Measurements from ENCODE around the gene CMIP. TPM values are rescaled to one million over a fixed set of nuclear protein-coding genes. Genes with fewer than 3 reads are reported as not detected.

CMIP gene
- total RNA-seq, 1 experiment from 2014 or later, result 63.7 TPM

DNA sequence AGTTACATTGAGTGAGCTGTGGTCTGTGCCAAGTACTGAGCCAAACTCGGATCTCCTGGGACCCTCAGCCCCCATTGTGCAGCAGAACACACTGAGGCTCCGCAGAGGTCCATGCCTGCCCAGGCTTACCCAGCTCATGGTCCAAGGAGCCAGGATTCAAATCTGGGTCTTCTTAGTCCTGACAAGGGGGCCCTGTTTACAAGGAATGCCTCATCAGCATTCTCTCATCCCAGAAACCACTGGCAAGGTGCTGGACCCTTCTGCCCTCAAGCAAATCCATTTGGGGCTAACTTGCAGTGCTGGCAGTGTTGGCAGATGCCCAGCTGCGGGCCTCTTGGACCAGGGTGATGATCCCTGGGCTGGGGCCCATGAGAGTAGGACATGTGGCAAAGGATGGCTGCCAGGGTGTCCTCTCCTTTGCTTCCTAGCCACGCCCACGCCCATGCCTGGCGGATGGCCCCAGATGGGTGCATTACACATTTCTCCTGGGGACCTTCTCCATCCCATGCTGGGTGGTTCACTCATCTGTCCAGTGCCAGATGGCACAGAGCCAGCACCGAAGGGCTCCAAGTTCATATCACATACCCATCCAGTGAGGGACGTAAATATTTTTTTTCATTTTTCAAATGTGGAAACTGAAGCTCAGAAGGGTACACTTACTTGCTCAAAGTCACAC is 117.7 kb downstream of the CMIP start:
- no peak overlapping the region for H3K27ac Mint-ChIP-seq
- peaks cover 13% of the 10 kb centered on the region for H3K4me1 Mint-ChIP-seq
- H3K4me3 Mint-ChIP-seq, result no peak overlapping the region
- ATAC-seq, result no peak
- DNase-seq (ENCODE audit: low spot score), result no peak
- no peaks in the 10 kb centered on the region for H3K9me3 Mint-ChIP-seq
- no peaks in the 10 kb centered on the region for H3K27me3 Mint-ChIP-seq (ENCODE audit: low read depth)
- H3K36me3 Mint-ChIP-seq, result no peaks in the 10 kb centered on the region
- TF ChIP-seq, protein P1, sequence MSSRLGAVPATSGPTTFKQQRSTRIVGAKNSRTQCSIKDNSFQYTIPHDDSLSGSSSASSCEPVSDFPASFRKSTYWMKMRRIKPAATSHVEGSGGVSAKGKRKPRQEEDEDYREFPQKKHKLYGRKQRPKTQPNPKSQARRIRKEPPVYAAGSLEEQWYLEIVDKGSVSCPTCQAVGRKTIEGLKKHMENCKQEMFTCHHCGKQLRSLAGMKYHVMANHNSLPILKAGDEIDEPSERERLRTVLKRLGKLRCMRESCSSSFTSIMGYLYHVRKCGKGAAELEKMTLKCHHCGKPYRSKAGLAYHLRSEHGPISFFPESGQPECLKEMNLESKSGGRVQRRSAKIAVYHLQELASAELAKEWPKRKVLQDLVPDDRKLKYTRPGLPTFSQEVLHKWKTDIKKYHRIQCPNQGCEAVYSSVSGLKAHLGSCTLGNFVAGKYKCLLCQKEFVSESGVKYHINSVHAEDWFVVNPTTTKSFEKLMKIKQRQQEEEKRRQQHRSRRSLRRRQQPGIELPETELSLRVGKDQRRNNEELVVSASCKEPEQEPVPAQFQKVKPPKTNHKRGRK (CRISPR knock-in tag; IDR thresholded peaks at IDR 0.05; ENCODE audit: borderline replicate concordance), result no peak
- TF ChIP-seq ZNF396 (CRISPR knock-in tag; IDR thresholded peaks at IDR 0.05; ENCODE audit: borderline replicate concordance), result no peak
- no peak for TF ChIP-seq USF2 (CRISPR knock-in tag; IDR thresholded peaks at IDR 0.05)
- TF ChIP-seq, protein P2, sequence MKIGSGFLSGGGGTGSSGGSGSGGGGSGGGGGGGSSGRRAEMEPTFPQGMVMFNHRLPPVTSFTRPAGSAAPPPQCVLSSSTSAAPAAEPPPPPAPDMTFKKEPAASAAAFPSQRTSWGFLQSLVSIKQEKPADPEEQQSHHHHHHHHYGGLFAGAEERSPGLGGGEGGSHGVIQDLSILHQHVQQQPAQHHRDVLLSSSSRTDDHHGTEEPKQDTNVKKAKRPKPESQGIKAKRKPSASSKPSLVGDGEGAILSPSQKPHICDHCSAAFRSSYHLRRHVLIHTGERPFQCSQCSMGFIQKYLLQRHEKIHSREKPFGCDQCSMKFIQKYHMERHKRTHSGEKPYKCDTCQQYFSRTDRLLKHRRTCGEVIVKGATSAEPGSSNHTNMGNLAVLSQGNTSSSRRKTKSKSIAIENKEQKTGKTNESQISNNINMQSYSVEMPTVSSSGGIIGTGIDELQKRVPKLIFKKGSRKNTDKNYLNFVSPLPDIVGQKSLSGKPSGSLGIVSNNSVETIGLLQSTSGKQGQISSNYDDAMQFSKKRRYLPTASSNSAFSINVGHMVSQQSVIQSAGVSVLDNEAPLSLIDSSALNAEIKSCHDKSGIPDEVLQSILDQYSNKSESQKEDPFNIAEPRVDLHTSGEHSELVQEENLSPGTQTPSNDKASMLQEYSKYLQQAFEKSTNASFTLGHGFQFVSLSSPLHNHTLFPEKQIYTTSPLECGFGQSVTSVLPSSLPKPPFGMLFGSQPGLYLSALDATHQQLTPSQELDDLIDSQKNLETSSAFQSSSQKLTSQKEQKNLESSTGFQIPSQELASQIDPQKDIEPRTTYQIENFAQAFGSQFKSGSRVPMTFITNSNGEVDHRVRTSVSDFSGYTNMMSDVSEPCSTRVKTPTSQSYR (CRISPR knock-in tag; IDR thresholded peaks at IDR 0.05), result no peak
- no peak for TF ChIP-seq ZNF263 (CRISPR knock-in tag; IDR thresholded peaks at IDR 0.05; ENCODE audit: low read depth)
- no peak for TF ChIP-seq NFATC4 (CRISPR knock-in tag; IDR thresholded peaks at IDR 0.05)
- ChIA-PET POLR2A (no interaction called here), CTCF (no interaction called here)

GRCh38 chr16:81562926-81563325 is 118.3 kb downstream of the CMIP start:
- Mint-ChIP-seq H3K27ac (peak overlapping the region; percentile 41; the same call in 1 of the 2 replicates), H3K9me3 (no peaks in the 10 kb centered on the region), H3K27me3 (ENCODE audit: low read depth) (no peaks in the 10 kb centered on the region), H3K4me1 (peaks cover 15% of the 10 kb centered on the region), H3K36me3 (no peaks in the 10 kb centered on the region), H3K4me3 (no peak overlapping the region)
- ChIA-PET POLR2A (no interaction called here), CTCF (no interaction called here)
- ATAC-seq (no peak), DNase-seq (ENCODE audit: low spot score) (no peak)
- TF ChIP-seq ZNF219 (CRISPR knock-in tag; IDR thresholded peaks at IDR 0.05; ENCODE audit: borderline replicate concordance) (no peak), E2F5 (CRISPR knock-in tag; IDR thresholded peaks at IDR 0.05) (no peak)

DNA sequence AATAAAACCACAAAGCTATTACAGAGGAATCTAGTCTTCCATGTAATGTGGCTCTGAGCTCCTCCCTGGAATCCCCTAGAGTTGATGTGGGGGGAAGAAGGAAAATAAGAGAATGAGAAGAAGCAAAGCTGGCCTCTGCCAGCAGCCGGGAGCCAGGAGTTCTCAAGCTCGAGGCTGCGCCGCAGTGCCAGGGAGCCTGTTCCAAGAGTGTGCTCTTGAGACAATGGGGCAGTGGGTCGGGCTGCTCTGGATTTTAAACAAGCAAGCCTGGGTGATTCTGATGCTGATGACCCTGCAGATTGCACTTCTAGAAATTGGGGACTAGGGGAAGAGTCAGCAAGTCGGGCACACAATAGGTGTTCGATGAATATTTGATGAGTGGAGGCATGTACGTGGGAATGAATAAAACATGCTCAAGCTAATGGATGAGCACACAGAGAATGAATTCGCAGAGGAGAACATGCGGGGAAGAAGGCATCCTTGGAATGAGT is 119.9 kb downstream of the CMIP start:
- Mint-ChIP-seq H3K27me3 (ENCODE audit: low read depth) (no peaks in the 10 kb centered on the region), H3K27ac (peak overlapping the region; percentile 62), H3K4me3 (no peak overlapping the region), H3K9me3 (no peaks in the 10 kb centered on the region), H3K4me1 (peaks cover 15% of the 10 kb centered on the region), H3K36me3 (no peaks in the 10 kb centered on the region)
- no peak for ATAC-seq
- DNase-seq (ENCODE audit: low spot score), result no peak
- ChIA-PET POLR2A (interaction anchor here (0.5 kb wide), 1 partner anchor 644 kb away, joined by 4 read pairs; no protein-coding TSS in a partner anchor), CTCF (interaction anchor here (0.5 to 1.5 kb wide), 4 partner anchors 18 to 161 kb away, joined by 3 to 5 read pairs (median 4); no protein-coding TSS in a partner anchor)
- no peak for TF ChIP-seq ZNF138 (CRISPR knock-in tag; conservative IDR thresholded peaks at IDR 0.05)
- TF ChIP-seq GTF2I (CRISPR knock-in tag; conservative IDR thresholded peaks at IDR 0.05), result no peak
- no peak for TF ChIP-seq MYBL2 (CRISPR knock-in tag; IDR thresholded peaks at IDR 0.05)
- TF ChIP-seq ATF6 (CRISPR knock-in tag; IDR thresholded peaks at IDR 0.05), result no peak
- TF ChIP-seq, protein P3, sequence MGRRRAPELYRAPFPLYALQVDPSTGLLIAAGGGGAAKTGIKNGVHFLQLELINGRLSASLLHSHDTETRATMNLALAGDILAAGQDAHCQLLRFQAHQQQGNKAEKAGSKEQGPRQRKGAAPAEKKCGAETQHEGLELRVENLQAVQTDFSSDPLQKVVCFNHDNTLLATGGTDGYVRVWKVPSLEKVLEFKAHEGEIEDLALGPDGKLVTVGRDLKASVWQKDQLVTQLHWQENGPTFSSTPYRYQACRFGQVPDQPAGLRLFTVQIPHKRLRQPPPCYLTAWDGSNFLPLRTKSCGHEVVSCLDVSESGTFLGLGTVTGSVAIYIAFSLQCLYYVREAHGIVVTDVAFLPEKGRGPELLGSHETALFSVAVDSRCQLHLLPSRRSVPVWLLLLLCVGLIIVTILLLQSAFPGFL (CRISPR knock-in tag; IDR thresholded peaks at IDR 0.05; ENCODE audit: borderline replicate concordance), result no peak
- TF ChIP-seq ZNF121 (CRISPR knock-in tag; IDR thresholded peaks at IDR 0.05), result no peak
- TF ChIP-seq, protein P4, sequence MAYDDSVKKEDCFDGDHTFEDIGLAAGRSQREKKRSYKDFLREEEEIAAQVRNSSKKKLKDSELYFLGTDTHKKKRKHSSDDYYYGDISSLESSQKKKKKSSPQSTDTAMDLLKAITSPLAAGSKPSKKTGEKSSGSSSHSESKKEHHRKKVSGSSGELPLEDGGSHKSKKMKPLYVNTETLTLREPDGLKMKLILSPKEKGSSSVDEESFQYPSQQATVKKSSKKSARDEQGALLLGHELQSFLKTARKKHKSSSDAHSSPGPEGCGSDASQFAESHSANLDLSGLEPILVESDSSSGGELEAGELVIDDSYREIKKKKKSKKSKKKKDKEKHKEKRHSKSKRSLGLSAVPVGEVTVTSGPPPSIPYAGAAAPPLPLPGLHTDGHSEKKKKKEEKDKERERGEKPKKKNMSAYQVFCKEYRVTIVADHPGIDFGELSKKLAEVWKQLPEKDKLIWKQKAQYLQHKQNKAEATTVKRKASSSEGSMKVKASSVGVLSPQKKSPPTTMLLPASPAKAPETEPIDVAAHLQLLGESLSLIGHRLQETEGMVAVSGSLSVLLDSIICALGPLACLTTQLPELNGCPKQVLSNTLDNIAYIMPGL (CRISPR knock-in tag; IDR thresholded peaks at IDR 0.05), result no peak
- no peak for TF ChIP-seq ZNF396 (CRISPR knock-in tag; IDR thresholded peaks at IDR 0.05; ENCODE audit: borderline replicate concordance)
- TF ChIP-seq CREB1 (CRISPR knock-in tag; IDR thresholded peaks at IDR 0.05), result no peak
- TF ChIP-seq SMAD3 (CRISPR knock-in tag; IDR thresholded peaks at IDR 0.05; ENCODE audit: borderline replicate concordance), result no peak
- TF ChIP-seq ZNF263 (CRISPR knock-in tag; IDR thresholded peaks at IDR 0.05; ENCODE audit: low read depth), result no peak
- TF ChIP-seq HMGA2 (CRISPR knock-in tag; IDR thresholded peaks at IDR 0.05), result no peak
- no peak for TF ChIP-seq NFE2L1 (CRISPR knock-in tag; IDR thresholded peaks at IDR 0.05)
- TF ChIP-seq CBFB (CRISPR knock-in tag; IDR thresholded peaks at IDR 0.05; ENCODE audit: low read depth), result no peak

Measured in WTC11 (cell line).